GM19397 (cell line): ENCODE data around the gene DPPA5.

ENCODE experiments used
- ATAC-seq: cut with Tn5 transposase; IDR thresholded peaks from one replicate; pipeline ENCODE4 v1.9.1; 2021; ENCODE audit warnings: mild to moderate bottlenecking, moderate library complexity; ENCODE audit not compliant: unreplicated experiment

DPPA5 gene

GRCh38 chr6:73303773-73304172 is 50.3 kb downstream of the DPPA5 start:
- peak; percentile 46 for ATAC-seq
